Muscle of arm (tissue), 12 donors: Measurements from ENCODE around the gene RANBP2. TPM values are rescaled to one million over a fixed set of nuclear protein-coding genes. Genes with fewer than 3 reads are reported as not detected.
A peak's percentile ranks its signal among the peaks of the same experiment; 100 is the strongest.
"Not testable (repeated sequence)": the region's sequence is repeated elsewhere in the genome, so short reads cannot be mapped to it uniquely, and the experiment has no call there.

Experiments used
- DNase-seq: peaks from one replicate; pipeline ENCODE4 v3.0.0-alpha.2; 2013
- polyA plus RNA-seq, 12 donors: library from polyadenylated mRNA; unstranded; fragments of 120-200 nt; gene quantifications; one replicate each; pipeline ENCODE4 v1.2.1, GENCODE V29; 2013; ENCODE audit not compliant: insufficient read length in 12 of 12

RANBP2 gene
- polyA plus RNA-seq, 12 donors = 29.6 to 58.3 (median 41.1) TPM

- not testable (repeated sequence) for DNase-seq
Measured at GRCh38 chr2:108767859-108768258, 48.6 kb downstream of the RANBP2 start.

GRCh38 chr2:108776475-108776874, 57.2 kb downstream of the RANBP2 start:
- DNase-seq = no peak

GRCh38 chr2:108778857-108779256, 59.6 kb downstream of the RANBP2 start:
- no peak for DNase-seq

- no peak for DNase-seq
Measured at GRCh38 chr2:108786008-108786353, 66.7 kb downstream of the RANBP2 start.

- peak; percentile 84 for DNase-seq
Measured at GRCh38 chr2:108786354-108787215, 67.3 kb downstream of the RANBP2 start, which contains the start of gene CCDC138. Gene CCDC138, plus strand, starts transcription at chr2:108786771. Its CDS starts 52 bp downstream, at chr2:108786823.

- DNase-seq = no peak
Measured at GRCh38 chr2:108787216-108787541, 67.9 kb downstream of the RANBP2 start.

- no peak for DNase-seq
Measured at GRCh38 chr2:108803045-108803736, 83.9 kb downstream of the RANBP2 start.

GRCh38 chr2:108805032-108805431, 85.8 kb downstream of the RANBP2 start:
- DNase-seq = no peak

- no peak for DNase-seq
Measured at GRCh38 chr2:108805782-108806181, 86.5 kb downstream of the RANBP2 start.

- DNase-seq = no peak
Measured at GRCh38 chr2:108806371-108807113, 87.3 kb downstream of the RANBP2 start.

- no peak for DNase-seq
Measured at GRCh38 chr2:108809936-108810335, 90.7 kb downstream of the RANBP2 start.

GRCh38 chr2:108810993-108811957, 92.0 kb downstream of the RANBP2 start:
- DNase-seq = no peak

GRCh38 chr2:108813732-108814131, 94.5 kb downstream of the RANBP2 start:
- no peak for DNase-seq

- no peak for DNase-seq
Measured at GRCh38 chr2:108820482-108820881, 101.2 kb downstream of the RANBP2 start.

- no peak for DNase-seq
Measured at GRCh38 chr2:108823286-108823685, 104.0 kb downstream of the RANBP2 start.

- no peak for DNase-seq
Measured at GRCh38 chr2:108824316-108825070, 105.2 kb downstream of the RANBP2 start.

- peak; percentile 1 for DNase-seq
Measured at GRCh38 chr2:108825254-108825653, 106.0 kb downstream of the RANBP2 start.

GRCh38 chr2:108825736-108826135, 106.5 kb downstream of the RANBP2 start:
- peak; percentile 8 for DNase-seq

- no peak for DNase-seq
Measured at GRCh38 chr2:108829578-108830310, 110.5 kb downstream of the RANBP2 start.

- DNase-seq = no peak
Measured at GRCh38 chr2:108833219-108833618, 113.9 kb downstream of the RANBP2 start.
